Limb (tissue), 2 donors: ENCODE data around the gene DEPP1.

ENCODE experiments used
- DNase-seq, 2 donors: peaks; one replicate each; pipeline ENCODE4 v3.0.0-alpha.2; 2016; ENCODE audit errors: extremely low spot score in 2 of 2

Gene DEPP1

DNA sequence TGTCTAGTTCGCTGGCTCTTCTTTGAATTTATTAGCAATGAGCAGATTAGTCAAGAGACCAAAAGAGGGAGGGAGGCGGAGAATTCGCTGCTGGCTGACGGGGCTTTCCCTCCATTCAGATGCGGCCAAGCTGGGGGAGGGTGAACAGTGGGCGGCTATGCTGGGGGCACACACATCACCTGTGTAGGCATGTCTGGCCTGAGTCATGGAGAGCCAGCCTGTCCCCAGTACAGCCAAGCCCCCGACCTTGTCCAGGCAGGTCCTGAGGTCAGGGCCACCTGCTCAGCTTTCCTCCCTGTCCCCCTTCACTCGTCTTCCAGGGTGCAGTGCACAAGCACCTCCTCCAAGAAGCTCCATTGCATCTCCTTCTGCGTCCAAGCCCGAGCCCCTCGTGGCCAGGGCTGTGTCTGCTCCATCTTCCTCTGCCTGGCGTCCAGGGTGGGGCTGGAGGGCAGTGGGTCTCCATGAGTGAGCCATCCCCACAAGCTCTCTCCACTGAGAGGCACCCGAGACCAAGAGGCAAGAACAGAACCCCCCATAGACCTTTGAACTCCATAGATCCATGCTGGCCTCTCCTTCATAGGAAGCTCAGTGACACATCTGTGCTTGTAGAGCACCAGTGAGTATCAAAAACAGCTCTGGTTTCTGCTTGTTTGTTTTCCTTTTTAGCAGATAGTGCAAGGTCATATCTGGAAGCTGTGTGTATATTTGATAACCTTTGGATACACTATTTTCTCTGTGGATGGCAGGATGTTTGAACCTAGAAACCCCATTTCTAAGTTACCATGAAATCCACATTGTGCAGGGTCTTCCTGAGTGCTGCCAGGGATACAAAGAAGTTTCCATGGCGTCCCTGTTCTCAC is 1.9 kb upstream of the DEPP1 start:
- DNase-seq: no peak

GRCh38 chr10:44979281-44980191 is 927 bp upstream of the DEPP1 start:
- no peak for DNase-seq

DNA sequence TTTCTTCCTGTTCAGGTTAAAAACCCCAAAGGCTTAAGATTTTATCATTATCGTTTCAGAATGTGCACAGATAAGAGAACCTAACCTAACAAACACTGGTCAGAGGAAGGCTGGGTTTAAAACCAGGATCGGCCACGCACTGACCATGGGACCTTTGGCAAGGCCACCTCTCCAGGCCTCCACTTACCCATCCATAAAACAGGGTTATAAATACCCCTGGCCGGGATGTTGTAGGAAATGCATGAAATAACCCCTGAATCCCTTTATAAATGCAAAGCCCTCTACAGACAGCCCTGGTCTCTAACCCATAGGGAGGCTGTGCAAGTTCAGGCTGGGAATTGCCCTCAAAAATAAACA is 418 bp downstream of the DEPP1 start:
- DNase-seq: no peak

DNA sequence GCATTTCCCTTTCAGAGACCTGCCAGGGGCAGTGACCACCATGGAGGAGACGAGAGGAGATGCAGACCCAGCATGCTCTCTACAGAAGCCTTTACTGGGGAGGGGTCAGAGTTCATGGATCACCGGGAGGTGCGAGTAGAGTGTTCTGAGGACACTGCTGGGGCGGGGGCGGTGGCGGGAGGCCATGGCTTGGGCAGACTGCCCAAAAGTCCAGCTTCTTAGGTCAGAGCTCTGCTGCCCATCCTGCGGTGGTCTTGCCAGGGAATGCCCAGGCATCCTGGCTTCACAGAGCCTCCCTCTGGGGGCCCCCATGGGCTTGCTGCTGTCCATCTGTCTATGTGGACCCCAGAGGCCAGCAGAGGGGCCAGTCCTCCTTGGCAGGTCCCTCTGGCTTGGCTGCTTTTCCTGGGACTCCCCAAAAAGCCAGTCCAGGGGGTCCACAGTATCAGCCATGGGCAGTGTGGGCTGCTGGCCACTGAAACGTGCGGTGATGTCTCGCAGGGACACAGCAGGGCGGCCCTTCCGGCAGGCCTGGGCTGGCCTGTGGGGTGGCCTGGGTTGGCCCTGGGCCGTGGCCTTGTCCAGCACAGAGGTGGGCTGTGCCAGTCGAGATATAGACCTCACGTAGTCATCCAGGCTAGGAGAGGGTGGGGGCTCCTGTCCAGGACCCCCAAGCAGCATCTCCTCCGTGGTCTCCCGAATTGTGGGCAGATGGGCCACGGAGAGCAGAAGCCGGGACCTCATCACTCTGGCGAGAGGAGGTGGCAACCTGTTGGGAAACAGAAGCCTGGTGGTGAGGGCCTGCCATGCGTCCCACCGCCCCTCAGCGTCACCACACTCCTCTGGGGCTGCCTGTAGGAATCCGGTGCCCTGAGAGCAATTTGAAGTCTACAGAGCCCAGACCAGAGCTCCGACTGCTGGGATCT is 1.1 kb downstream of the DEPP1 start:
- DNase-seq: no peak

DNA sequence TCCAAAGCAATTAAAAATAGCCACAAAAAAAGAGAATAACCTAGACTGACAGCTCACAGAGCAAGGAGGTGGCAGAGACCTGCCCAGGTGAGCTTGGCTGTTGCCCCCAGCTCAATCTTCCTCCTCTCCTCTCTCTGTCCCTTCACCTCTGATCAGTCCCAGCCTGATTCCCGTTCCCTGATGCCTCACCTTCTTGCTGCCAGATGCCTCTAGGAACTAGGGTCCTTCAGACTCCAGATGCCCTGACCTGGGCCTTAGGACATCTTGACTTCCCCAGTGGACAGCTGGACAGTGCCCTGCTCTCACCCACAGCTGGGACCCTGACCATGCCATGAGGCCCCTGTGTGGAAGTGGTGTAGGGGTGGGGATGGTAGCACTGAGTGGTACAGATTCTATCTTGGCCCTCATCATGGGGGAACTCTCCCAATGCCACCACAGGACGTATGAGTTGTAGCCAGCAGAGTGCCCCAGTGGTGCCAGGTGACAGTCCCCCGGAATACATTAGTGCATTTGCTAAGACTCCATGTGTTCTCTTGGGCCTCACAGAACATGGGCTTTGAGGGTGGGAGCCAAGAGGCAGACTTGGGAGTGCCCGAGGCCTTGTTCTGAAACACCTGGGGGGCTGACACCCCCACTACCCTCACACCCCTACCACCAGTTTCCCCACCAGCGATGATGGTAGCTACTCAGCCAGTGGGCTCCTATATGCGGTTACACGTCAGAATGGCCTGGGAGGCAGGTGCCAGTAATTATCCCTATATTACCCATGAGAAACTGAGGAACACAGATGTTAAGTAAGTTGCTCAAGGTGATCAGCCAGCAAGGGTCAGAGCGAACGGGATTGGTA is 2.0 kb downstream of the DEPP1 start:
- no peak for DNase-seq

DNA sequence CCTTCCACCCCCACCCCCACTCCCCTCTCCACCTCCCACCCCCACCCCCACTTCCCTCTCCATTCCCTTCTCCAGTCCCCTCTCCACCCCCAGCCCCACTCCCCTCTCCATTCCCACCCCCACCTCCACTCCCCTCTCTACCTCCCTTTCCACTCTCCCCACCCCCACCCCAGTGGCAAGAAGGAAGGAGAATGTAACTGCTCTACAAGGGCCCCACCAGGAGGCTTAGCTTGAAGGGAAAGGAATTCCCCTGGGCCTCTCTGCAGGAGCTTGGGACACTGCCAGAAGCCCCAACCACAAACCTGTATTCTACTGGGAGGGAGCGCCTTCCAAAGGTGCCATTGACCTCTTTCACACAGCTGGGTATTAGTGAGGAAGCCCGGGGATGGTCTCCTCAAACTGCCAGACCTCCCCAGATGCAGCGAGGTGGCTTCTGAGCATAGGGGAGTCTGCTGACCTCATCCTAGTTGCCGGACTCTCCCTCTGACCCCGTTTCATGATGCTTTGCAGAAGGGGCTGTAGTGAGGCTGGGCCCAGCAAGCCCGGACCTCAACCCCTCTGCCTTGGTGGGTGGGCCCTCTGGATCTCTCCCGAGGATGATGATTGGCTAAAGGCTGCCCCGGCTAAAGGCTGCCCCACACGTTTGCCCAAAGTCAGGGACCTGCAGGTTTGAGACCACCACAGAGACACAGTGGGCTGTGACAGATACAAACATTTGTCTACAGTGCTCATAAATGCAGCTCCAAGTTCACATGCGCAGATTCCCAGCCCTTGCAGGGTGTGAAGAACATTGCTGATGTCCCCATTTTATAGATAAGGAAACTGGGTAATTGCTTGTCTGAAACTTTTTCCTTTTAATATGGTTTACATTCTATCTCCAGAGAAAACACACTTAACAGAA is 2.9 kb downstream of the DEPP1 start:
- DNase-seq: peak in 1 of 2 donors; percentile 60

- peak; percentile 67 to 86 for DNase-seq
Observed at GRCh38 chr10:44974628-44975430, 3.8 kb downstream of the DEPP1 start.

DNA sequence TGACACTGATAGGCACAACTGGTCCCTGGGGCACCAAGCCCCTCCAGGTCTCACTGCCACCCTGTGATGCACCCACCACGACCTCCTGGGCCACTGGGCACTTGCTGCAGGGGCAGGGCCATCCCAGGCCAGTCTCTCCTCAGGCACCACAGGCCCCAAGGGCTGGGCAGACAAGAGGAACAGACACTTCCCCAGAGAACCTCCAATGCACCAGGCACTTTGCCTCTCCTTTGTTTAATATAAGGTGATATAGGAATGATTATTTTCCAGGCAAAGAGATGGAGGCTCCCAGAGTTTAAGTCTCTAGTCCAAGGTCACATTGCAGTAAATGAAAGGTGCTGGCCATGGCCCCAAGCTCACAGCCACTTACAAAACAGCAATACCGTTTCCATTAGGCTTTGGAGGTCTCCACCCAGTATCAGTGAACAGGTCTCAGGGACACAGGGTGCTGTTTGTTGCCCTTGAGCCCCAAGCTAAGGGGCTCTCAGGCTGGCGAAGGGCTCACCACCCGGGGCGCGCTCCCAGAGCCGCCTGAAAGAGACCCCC is 4.5 kb downstream of the DEPP1 start:
- DNase-seq: no peak

- no peak for DNase-seq
Observed at GRCh38 chr10:44973323-44974081, 5.1 kb downstream of the DEPP1 start.

DNA sequence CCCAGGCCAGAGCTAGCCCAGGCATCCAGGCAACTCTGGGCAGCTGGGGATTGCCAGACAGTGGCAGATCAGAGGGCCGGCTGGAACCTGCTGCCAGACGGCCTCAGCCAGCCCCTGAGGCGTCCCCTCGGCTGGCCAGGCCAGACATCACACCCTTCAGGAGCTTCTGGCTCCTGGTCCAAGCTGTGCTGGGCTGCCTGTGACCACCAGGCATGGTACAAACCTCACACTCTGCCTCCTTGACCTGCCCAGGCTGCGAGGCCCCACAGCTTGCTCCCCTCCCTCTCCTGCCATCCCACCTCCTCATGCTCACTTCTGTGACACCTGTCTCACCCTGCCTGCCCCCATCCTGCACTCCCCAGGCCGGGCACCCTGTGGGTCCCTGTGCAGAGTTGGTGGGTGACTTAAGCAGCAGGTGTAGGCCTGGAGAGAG is 5.7 kb downstream of the DEPP1 start:
- no peak for DNase-seq

DNA sequence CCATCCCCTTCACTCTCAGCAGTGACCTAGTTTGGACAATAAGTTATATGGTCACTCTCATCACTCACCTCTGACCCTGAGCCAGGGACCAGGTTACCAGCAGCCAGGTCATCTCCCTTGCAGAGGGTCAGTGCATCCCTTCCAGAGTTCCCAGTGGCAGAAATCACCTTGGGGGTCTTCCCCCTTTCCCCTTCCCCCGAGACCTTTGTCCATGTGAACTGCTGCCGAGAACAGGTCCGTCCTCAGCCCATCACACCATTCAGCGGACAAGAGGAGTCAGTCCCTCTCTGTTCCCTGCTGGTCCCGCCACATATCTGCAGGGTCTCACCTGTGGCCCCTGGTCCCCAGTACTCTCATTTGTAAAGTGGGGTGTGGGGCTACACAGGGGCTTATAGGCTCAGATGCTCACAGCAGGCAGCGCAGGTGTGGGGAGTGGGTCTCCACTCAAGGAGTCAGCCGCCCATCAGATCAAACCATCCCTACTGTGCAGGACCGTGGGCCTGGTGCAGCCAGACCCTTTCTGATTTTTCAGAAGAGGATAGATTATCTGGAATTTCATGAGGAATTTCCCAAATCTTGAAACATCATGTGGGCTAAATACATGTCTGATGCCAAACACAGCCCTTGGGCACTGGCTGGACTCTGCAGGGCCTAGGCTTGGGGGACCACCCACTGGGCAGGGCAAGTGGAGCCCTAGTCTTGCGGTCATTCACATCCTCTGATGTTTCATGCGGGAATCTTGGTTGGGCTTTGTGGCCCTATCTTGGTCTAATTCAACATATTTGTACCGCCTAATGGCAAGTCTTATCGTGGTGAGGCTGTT is 6.5 kb downstream of the DEPP1 start:
- no peak for DNase-seq

- no peak for DNase-seq
Observed at GRCh38 chr10:44971434-44971833, 7.2 kb downstream of the DEPP1 start.

- no peak for DNase-seq
Observed at GRCh38 chr10:44970812-44971395, 7.7 kb downstream of the DEPP1 start.

GRCh38 chr10:44969854-44970253 is 8.8 kb downstream of the DEPP1 start:
- DNase-seq: no peak

- DNase-seq: no peak
Observed at GRCh38 chr10:44968500-44969400, 9.9 kb downstream of the DEPP1 start.
